IPS-NIHi7 (cell line): ENCODE data around the gene BMPR1A.

ENCODE experiments used
- DNase-seq: peaks from one replicate; pipeline ENCODE4 v3.0.0; 2012; ENCODE audit warnings: mixed read lengths; ENCODE audit errors: extremely low spot score

Gene BMPR1A

GRCh38 chr10:86756511-86757112, at the start of gene BMPR1A:
BMPR1A (plus strand) TSS chr10:86756619; CDS start chr10:86876019, 119,400 bp downstream.
- no peak for DNase-seq

- no peak for DNase-seq
These were observed 49.4 kb upstream of the BMPR1A start for GRCh38 chr10:86706977-86707376.

GRCh38 chr10:86707505-86707904, 48.9 kb upstream of the BMPR1A start:
- no peak for DNase-seq

- no peak for DNase-seq
These were observed 48.2 kb upstream of the BMPR1A start for GRCh38 chr10:86708068-86708782.

GRCh38 chr10:86708783-86709380, 47.5 kb upstream of the BMPR1A start:
- DNase-seq: no peak

GRCh38 chr10:86709396-86710185, 46.8 kb upstream of the BMPR1A start:
- DNase-seq: no peak

- peak; percentile 96 for DNase-seq
These were observed 45.4 kb upstream of the BMPR1A start for GRCh38 chr10:86710987-86711512.

- peak; percentile 73 for DNase-seq
These were observed 44.7 kb upstream of the BMPR1A start for GRCh38 chr10:86711513-86712316.

- DNase-seq: peak; percentile 70
These were observed 44.1 kb upstream of the BMPR1A start for GRCh38 chr10:86712317-86712707.

GRCh38 chr10:86715156-86715795, 41.1 kb upstream of the BMPR1A start:
- DNase-seq: no peak

- DNase-seq: no peak
These were observed 40.6 kb upstream of the BMPR1A start for GRCh38 chr10:86715836-86716235.

GRCh38 chr10:86716466-86716865, 40.0 kb upstream of the BMPR1A start:
- no peak for DNase-seq

GRCh38 chr10:86718556-86718955, 37.9 kb upstream of the BMPR1A start:
- no peak for DNase-seq

- DNase-seq: no peak
These were observed 35.2 kb upstream of the BMPR1A start for GRCh38 chr10:86721232-86721631.

GRCh38 chr10:86723009-86723408, 33.4 kb upstream of the BMPR1A start:
- DNase-seq: no peak

GRCh38 chr10:86724445-86724844, 32.0 kb upstream of the BMPR1A start:
- DNase-seq: no peak

- DNase-seq: no peak
These were observed 30.3 kb upstream of the BMPR1A start for GRCh38 chr10:86725980-86726676.

GRCh38 chr10:86726677-86726999, 29.8 kb upstream of the BMPR1A start:
- no peak for DNase-seq

- no peak for DNase-seq
These were observed 28.9 kb upstream of the BMPR1A start for GRCh38 chr10:86727470-86727869.

- no peak for DNase-seq
These were observed 28.4 kb upstream of the BMPR1A start for GRCh38 chr10:86728056-86728455.
